GM18907 (cell line): ENCODE data around the gene ROBO1.

Experiments
- ATAC-seq: cut with Tn5 transposase; IDR thresholded peaks from one replicate; pipeline ENCODE4 v1.9.1; 2021; ENCODE audit warnings: mild to moderate bottlenecking, moderate library complexity; ENCODE audit not compliant: unreplicated experiment

Gene ROBO1

DNA sequence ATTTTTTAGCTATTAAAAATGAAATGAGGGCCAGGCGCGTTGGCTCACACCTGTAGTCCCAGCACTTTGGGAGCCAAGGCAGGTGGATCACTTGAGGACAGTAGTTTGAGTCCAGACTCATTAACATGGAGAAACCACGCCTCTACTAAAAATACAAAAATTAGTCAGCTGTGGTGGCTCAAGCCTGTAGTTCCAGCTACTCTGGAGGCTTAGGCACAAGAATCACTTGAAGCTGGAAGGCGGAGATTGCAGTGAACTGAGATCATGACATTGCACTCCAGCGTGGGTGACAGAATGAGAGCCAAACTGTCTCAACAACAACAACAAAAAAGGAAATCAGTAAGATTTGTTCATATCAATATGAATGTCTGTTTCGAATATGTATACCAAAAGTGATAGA is 517.1 kb downstream of the ROBO1 start:
- ATAC-seq = no peak

DNA sequence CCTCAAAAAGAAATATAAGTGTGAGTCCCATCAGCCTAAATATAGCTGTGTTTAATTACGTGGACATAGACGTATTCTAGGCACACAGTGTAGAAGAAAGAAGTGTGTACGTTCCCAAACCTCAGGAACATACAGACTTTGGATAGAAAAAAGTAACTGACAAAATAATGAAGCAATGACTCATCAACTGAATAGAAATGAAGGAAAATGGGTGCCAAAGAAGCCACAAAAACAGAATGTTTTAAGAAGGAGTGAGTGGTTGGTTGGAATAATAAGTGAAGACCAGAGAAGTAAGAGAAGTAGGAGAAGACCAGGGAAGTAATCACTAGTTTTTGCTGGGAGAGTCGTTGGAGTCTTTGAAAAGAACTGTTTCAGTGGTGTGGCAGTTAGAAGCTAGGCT is 518.1 kb downstream of the ROBO1 start:
- no peak for ATAC-seq

DNA sequence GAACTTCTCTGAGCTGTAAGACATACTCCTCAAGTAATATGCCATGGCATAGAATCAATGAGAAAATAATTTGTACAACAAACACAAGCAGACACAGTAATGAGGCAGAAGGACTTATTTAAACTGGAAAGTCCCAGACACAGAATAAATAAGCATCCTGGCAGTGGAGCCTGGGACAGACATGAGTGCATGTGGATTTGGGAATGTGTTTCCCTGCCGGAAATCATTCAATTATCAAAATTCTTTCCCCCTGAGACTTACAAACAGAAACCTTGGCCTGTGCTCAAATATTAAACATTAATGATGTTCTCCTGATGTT is 520.1 kb downstream of the ROBO1 start:
- ATAC-seq = no peak

DNA sequence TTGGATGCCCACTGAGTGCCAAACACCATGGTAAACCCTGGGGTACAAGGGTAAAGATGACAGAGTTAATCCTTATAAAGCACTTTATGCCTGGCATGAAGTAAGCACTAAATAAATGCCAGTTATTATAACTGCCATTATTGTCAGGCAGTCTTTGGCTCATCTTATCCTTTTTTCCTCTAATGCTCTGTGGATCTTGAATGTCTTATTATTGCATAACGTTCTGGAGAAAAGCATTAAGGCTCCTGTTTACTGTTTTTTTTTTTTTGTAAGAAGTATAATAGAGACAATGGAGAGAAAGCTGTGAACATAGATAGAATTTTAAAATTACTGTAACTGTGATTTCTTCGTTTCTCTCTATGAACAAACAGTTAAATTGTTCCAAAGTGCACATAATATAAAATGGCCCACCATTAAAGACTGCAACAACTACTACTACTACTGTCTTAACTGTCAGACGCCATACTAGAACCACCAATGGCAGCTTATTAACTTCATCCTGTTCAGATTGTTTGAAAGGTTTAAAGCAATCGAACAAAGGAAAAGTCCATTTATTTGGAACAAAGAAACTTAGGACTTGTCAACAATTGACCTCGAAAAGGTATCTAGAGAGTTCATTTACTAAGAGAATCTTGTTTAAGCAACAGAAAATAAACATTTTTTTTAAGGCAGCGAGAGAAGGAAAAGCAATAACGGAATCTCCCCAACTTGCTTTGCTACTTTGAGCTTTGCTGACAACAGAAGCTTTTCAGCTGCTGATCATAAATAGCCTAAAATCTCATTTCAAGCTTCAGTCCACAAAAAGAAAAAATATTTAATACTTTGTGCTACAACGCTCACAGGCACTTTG is 520.7 kb downstream of the ROBO1 start:
- ATAC-seq = no peak

DNA sequence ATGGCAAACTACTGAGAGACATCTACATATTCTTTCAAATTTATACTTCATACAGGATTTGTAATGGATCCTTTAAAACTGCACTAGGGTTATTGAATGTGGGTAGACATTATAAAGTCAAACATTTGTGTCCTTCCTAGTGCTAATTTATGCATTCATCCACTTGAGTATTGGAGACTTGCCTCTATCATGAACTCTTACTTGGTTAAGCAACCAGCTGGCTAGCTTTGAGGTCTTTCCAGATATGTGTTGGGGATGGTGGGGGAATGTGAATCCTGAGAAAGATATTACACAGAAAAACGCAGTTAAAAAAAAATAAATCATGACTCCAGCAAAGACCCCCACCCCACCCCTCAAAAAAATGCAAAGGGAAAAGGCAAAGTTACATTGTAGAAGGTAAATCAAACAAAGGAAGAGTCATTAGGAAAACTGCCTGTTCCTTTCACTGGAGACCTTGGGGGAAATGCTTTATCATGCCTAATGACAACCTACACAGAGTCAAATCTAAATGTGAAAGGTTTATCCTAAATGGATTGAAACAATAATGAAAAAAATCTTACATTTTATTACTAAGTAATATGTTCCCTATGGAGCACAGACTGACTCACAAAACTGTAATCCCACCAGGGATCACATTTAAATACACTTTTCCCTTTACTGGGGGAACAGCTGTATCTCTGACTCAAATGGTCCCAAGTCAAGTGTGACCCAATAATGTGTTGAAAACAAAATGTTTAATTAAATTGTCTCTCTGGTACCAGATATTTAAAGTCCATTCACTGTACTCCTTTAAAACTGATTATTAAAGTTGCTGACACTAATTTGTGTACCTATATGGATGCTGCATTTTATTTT is 522.3 kb downstream of the ROBO1 start:
- no peak for ATAC-seq

DNA sequence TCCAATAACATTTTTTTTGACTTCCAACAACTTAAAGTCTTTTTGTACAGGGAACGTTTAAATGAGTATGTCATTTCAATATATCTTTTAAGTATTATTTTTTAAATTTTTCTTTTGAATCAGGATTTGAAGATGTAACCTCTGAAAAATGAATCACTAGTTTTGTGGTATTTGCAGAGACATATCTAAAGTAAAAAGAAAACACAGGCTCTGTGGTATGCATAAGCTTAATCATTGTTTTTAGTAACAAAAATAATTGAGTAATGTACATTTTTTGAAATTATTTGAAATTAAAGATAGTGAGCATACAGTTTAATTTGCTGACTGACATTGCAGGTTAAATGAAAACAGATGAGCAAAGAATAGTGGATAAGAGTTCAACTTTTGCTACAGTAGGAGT is 531.3 kb downstream of the ROBO1 start:
- ATAC-seq = no peak

DNA sequence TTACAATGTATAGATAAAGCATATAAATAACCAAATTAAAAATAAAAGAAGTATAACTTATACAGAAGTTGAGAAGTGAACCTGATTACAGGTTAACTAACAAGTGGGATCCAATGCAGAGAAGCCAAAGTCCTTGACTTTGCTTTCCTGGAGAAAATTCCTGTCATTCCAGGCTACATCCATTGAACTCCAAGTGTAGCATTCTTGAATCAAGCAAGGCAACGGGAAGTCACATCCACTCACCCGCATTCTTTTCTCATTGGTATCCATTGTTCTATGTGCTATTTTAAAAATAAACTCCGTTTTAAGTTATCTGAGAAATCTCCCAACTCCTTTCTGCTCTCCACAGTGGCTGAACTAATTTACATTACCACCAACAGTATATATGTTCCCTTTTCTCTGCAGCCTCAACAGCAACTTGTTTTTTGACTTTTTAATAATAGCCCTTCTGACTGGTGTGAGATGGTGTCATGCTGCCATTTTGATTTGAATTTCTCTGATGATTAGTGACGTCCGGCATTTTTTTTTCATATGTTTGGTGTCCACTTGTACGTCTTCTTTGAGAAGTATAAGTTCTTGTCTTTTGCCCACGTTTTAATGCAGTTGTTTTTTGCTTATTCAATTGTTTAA is 534.3 kb downstream of the ROBO1 start:
- ATAC-seq = no peak

DNA sequence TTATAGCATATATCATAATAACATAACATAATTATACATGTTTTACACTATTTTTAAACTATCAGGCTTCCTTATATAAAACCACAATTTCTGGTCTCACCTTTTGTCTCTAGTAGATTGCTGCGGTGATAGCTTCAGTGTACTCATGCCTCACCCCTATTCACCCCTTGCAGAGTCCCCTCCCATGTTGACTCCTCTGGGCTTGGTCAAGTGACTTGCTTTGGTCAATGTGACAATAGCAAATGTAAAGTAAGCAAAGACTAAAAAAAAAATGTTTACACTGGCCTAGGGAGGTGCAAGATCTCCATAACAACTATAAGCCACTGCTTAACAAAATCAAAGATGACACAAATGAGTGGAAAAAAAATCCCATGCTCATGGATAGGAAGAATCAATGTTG is 537.5 kb downstream of the ROBO1 start:
- ATAC-seq = no peak

DNA sequence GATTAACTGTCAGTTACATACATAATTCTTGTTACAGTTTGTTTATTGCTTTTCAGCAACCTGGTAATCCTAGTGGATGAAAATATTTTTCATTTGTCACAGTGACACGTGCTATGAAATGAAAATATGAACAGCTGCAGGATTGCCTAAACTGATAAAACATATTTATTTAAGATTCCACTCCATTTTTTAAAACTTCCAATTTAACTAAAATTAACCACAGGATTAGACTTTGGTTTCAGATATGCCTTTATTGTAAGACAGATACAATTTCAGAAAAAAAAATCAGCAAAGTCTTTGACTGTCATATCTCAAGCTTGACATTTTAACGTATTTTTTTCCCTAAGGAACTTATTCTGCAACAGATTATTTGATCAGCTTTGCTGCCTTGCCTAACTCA is 550.7 kb downstream of the ROBO1 start:
- no peak for ATAC-seq

DNA sequence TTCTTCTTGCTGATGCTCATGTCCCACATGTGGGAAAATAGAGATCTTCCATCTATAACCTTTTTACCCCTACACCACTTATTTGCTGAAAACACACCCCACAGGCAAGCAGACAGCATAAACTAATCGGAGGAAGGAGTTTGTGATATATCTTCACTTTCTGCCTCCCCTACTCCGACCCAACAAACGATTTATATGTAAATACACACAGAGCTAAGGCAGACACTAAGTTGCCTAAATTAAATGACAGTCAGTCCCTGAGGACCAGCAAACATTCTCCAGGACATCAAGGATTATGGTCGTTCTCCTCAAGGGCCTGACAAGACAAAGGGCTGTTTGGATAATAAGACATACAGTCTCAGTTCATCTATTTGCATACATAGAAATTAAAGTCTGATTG is 552.5 kb downstream of the ROBO1 start:
- no peak for ATAC-seq

DNA sequence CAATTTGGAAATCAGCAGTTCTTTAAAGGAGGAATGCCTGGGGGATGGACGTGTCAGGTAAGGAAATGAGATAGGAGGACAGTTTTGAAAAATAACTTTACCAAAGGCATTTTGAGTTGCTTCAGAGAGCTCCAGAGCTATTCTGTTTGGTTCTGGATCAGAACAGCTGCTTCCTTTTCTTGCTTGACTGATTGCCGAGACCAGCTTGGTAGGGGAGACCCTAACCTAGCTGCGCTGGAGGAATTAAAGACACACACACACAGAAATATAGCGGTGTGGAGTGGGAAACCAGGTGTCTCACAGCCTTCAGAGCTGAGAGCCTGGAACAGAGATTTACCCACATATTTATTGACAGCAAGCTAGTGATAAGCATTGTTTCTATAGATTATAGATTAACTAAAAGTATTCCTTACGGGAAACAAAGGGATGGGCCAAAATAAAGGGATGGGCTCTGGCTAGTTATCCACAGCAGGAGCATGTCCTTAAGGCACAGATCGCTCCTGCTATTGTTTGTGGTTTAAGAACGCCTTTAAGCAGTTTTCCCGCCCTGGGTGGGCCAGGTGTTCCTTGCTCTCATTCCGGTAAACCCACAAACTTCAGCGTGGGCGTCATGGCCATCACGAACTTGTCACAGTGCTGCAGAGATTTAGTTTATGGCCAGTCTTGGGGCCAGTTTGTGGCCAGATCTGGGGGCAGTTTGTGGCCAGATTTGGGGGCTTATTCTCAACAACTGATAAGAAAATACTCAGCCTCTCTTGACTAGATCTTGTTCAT is 556.0 kb downstream of the ROBO1 start:
- ATAC-seq = no peak

DNA sequence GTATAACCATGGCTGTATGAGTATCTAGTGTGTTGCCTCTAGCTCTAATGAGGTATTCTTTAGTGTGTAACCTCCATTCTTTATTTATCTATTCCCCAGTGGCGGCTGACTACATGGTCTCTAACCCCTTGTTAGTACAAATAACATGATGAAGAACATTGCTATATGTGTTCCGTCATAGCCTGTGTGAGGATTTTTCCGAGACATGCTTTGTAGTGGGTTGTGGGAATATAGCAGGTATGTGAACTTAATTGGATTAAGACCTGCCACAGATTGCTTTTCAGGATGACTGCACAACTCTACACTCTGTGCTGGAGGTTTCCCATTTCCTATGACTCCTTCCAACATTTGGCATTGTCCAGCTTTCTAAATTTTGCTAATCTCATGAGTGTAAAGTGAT is 563.4 kb downstream of the ROBO1 start:
- ATAC-seq = no peak

DNA sequence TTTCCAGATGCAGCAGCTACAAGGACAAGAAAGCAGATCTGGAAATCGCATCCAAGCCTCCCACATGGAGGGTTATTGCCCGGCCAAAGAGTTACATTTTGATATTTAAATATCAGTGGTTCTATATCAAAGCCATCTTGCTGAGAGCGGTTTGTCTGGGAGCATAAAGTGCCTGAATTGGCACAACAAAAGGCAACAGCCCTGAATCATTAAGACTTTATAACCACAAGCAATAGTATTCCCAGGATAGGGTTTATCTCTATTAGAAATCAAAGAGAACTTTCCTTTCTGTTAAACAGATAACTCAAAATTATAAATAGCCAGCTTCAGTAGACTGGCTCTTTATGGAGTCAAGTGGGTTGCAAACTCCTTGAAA is 564.7 kb downstream of the ROBO1 start:
- no peak for ATAC-seq

DNA sequence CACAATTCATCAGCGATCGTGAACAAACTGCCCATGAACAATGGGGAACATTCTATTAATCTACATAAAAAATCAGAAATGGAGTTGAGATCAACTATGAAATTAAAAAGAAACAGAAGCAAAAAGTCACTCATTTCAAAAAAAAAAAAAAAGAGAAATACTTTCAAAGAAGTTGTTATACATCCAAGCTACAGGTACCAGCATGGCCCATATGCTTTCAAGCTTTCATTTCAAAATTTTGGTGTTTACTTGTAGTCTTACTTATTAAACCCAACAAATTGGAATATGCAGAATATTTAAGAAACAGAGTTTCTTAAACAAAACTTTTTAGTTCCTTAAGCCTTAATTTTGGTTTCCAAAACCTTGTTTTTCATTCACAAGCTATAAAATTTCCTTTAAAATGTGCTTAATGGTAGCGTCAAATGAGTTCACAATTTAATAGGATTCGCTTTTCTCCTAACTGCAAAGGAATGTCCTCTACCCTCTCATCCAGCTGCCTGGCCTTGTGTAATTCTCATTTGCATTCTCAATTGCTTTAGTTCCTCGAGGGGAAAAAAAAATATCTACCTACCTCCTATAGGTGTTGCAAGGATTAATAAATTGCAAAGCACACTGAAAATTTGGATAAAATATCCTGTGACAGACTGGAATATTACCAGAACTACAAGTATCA is 565.2 kb downstream of the ROBO1 start:
- ATAC-seq = no peak

DNA sequence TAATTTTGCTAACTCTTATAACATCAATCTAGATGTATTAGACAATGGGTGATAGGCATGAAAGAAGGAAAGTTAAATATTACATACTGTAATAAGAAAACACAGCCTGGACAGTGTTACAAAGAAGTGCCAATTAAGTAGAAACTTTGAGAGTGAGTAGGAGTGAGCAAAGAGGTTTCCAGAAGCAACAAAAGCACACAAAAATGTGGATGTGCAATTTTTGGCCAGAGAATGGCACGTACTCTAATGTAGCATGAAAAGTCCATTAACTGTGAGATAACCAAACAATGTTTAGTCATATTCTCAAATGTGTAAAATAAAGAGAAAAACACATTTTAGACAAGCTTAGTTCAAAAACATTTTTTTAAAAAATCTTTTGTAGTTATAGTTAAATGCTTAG is 567.3 kb downstream of the ROBO1 start:
- no peak for ATAC-seq

DNA sequence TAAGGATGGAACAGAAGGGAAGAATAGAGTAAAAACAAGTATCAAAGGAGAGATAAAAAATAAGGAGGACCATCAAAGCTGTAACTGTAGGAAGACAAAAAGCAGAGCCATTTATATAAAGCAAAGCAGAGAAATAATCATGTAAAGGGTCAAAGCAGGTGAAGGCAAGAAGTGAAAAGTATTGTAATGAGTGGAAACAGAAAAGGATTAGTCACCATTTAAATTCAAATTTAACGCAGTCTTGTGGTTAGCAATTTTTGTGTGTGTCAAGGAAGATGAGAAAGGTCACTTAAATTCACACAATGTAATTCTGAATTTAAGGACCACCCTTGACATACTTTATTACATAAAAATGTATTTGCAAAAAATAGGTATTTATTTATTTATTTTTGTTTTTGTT is 567.8 kb downstream of the ROBO1 start:
- no peak for ATAC-seq

DNA sequence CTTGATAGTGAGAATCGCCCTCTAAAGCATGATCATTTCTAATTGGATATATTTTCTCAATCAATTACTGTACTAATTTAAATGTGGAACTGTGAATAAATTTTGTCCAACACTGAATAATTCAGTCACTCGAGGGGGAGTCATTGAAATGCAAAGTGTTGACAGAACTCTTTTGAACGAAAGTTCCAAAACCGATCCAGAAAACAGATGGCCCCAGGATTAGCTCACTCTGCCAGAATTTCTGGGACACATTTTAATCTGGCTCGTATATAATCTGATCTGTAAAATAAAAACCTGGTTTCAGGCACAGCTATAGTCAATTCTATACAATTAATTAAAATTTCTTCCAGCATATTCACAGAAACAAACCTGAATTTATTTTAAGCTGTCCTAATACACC is 580.4 kb downstream of the ROBO1 start:
- ATAC-seq = no peak

DNA sequence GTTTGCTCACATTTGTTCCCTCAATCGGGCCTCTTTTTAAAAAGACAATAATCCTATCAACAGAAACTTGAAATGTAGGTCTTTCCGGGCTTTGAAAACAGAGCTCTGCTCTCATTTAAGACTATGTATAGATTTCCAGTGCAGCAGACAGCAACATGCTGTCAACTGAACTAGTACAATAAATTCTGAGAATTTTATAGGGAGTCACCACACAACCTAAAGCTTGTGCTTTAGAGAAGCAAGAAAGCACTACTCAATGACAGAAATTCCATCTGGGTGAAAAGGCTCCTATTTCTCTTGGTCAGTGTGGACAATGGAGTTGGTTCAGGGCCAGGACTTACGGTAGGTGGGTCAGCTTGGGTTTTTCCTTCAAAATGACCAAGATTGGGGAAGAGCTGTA is 583.5 kb downstream of the ROBO1 start:
- no peak for ATAC-seq

DNA sequence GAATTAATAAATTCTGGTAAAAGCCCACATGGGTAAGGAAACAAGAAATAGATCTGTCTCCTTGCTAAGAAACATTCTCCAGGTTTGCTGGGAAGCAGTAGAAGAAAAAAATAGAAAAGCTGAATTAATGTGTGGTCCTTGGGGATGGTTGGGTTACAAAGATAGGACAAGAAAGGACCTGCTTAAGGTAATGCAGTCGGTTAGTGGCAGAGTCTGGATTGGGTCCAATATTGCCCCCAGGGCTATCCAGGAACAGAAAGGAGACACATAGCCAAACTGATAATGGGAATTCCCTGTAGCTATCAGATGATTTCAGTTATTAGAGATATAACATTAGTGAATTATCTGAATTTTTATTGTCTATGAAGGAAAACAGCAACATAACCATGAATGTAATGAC is 584.3 kb downstream of the ROBO1 start:
- ATAC-seq = no peak

DNA sequence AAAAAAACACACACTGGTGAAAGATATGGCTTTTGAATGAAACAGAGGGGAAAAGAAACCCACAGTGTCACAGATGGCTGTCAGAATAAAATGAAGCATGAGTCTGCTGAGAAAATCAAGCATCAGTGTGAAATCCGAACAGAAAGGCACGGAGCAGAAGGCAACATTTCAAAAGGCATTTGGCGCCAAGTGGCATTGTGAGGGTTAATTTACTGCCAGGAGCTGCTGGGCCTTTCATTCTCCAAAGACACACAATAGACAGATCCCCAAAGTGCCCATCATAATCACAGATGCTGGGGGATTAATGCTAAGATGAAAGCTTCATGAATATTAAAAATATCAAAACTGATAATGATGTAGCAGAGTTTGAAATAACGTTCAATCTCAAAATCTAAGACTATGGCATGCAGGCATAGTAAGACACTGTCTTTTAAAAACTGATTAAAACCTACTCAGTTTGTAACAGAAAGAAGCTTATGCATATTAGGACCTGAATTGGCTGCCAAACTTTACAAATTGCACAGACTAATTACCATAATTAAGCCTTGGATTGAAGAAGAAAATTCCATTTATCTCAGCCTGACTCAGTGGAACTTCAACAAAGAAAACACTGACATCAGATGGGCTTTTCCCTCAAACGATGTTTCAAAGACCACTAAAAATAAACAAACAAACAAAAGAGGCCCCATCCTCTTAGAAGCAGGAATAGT is 589.2 kb downstream of the ROBO1 start:
- ATAC-seq = no peak
